HG03095 (cell line): ENCODE results near the gene KCNK18.

ENCODE experiments used
- ATAC-seq: cut with Tn5 transposase; IDR thresholded peaks from one replicate; pipeline ENCODE4 v1.9.1; 2021; ENCODE audit warnings: moderate library complexity; ENCODE audit not compliant: unreplicated experiment

The KCNK18 gene

GRCh38 chr10:117197189-117197588 is at the start of gene KCNK18:
KCNK18 (plus strand) TSS chr10:117197489; CDS start chr10:117197489, 0 bp downstream.
- no peak for ATAC-seq

GRCh38 chr10:117148284-117148683 is 49.0 kb upstream of the KCNK18 start:
- no peak for ATAC-seq

GRCh38 chr10:117152668-117153067 is 44.6 kb upstream of the KCNK18 start:
- ATAC-seq, result no peak

- ATAC-seq, result no peak
Measured at GRCh38 chr10:117158297-117158696, 39.0 kb upstream of the KCNK18 start.

GRCh38 chr10:117159390-117159789 is 37.9 kb upstream of the KCNK18 start:
- ATAC-seq, result no peak

GRCh38 chr10:117160567-117160966 is 36.7 kb upstream of the KCNK18 start:
- ATAC-seq, result no peak

- ATAC-seq, result no peak
Measured at GRCh38 chr10:117161386-117162033, 35.8 kb upstream of the KCNK18 start.

- ATAC-seq, result no peak
Measured at GRCh38 chr10:117162093-117163060, 34.9 kb upstream of the KCNK18 start.

GRCh38 chr10:117163061-117163953 is 34.0 kb upstream of the KCNK18 start:
- no peak for ATAC-seq

- ATAC-seq, result no peak
Measured at GRCh38 chr10:117163954-117164548, 33.2 kb upstream of the KCNK18 start.

- no peak for ATAC-seq
Measured at GRCh38 chr10:117164592-117165537, 32.4 kb upstream of the KCNK18 start.

GRCh38 chr10:117165538-117166417 is 31.5 kb upstream of the KCNK18 start:
- no peak for ATAC-seq

GRCh38 chr10:117166418-117167345 is 30.6 kb upstream of the KCNK18 start:
- no peak for ATAC-seq

GRCh38 chr10:117167346-117167788 is 29.9 kb upstream of the KCNK18 start:
- ATAC-seq, result no peak

- ATAC-seq, result peak; percentile 81
Measured at GRCh38 chr10:117167789-117168674, 29.3 kb upstream of the KCNK18 start.

GRCh38 chr10:117168729-117169128 is 28.6 kb upstream of the KCNK18 start:
- ATAC-seq, result no peak
